CD4-positive, alpha-beta T cell treated with Interleukin-6 for 4 hours (primary cell): ENCODE data around the gene GOLT1A.

ENCODE experiments used
- DNase-seq: peaks from one replicate; pipeline ENCODE4 v3.0.0-alpha.2; 2020; ENCODE audit warnings: mixed read lengths

The GOLT1A gene

GRCh38 chr1:204216880-204217647 is 3.3 kb upstream of the GOLT1A start:
- DNase-seq: no peak

DNA sequence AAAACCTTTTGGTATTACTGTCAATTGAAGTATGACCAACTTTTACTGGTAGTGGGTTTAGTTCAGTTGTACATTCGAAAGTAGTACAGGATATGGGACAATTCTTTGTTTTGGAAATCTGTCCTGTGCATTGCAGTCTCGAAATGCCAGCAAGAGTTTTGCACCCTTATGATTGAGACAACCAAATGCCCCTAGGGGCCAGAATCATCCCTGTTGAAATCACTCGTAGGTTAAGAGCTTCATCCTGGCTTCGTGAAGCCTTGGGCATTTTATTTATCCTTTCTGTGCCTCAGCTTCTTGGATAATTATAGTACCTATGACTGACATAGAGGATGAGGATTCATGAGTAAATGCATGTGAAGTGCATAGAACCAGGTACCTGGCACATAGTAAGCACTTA is 2.4 kb upstream of the GOLT1A start:
- no peak for DNase-seq

DNA sequence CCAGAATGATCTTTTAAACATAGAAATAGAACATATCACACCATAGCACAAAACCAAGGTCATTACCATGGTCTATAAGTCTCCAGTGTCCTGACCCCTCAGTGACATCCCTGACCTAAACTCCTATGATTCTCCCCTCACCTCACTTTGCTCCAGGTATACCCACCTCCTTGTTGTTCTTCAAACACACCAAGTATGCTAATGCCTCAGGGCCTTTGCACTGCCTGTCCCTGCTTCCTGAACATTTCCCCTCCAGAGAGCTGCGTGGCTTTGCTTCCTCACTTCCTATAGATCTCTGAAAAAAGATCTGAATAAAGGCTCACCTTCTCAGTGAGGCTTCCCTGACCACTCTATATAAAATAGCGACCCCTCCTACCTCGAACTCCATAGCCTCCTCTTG is 1.1 kb downstream of the GOLT1A start:
- DNase-seq: no peak

DNA sequence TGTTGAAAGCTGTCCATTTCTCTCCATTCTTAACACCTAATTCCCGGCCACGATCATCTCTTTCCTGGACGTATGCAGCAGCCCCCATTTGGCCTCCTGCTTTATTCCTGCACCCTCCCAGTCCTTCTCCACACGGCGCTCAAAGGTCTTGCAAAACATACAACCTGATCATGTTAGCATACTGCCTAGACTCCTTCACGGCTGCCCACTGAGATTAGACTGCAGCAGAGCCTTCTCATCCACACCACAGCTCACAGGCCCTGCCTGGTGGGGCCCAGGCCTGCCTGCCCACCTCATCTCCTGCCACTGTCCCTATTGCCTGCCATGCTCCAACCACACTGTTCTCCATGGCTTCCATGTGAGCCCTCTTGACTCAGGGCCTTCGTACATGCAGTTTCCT is 2.7 kb downstream of the GOLT1A start:
- no peak for DNase-seq

GRCh38 chr1:204207136-204207616 is 6.6 kb downstream of the GOLT1A start:
- peak; percentile 77 for DNase-seq

DNA sequence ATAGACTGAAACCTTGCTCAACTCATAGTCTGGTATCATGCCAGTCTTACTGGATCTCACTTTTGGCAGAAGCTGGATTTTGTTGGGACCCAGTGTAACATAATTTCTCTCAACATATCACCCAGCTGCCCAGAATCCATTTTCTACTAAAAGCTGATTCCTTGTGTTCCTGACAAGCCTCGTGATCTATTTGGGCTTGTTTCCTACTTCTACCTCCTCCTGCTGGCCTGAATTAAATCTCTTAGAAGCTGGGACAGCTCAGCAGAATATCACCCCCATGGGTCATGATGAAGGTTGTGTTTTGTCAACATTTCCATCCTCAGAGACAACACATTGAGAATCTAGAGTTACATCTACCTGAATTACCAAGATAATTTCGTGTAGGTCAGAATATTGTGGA is 7.7 kb downstream of the GOLT1A start:
- no peak for DNase-seq

GRCh38 chr1:204205486-204205885 is 8.3 kb downstream of the GOLT1A start:
- DNase-seq: no peak

DNA sequence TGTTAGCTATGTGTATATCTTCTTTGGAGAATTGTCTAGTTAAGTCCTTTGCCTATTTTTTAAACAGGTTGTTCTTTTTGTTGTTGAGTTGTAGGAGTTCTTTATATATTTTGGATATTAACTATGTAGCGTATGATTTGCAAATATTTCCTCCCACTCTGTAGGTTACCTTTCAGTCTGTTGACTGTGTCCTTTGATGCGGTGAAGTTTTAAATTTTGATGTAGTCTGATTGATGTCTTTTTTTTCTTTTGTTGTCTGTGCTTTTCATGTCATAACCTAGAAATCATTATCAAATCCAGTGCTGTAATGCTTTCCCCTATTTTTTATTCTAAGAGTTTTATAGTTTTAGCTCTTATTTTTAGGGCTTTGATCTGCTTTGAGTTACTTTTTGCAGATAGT is 8.8 kb downstream of the GOLT1A start:
- no peak for DNase-seq

DNA sequence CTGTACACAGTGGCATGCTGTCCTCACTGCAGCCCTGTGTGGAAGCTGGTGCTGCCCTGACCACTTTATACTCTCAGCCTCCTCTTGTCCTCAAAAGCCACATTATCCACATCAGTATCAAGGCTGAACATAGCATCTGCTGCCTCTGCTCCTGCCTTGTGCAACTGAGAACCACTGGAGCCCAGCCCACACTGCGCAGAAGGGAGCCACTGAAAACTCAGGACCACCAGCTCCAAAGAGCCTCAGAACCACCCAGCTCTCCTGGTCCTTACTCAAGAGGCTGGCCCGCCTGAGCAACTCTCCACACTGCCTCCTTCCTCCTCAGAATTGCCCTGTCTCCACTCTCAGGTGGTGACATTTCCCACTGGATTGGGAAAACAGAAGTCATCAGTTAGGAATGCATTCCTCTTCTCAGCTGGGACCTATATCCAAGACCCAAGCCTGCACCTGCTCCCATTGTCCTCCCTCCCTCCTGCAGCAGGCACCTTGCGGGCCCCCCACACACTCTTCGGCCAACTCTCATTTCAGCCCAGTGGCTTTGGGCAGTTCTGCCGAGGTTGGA is 10.5 kb downstream of the GOLT1A start:
- DNase-seq: no peak

- no peak for DNase-seq
Observed at GRCh38 chr1:204202481-204202880, 11.3 kb downstream of the GOLT1A start.

DNA sequence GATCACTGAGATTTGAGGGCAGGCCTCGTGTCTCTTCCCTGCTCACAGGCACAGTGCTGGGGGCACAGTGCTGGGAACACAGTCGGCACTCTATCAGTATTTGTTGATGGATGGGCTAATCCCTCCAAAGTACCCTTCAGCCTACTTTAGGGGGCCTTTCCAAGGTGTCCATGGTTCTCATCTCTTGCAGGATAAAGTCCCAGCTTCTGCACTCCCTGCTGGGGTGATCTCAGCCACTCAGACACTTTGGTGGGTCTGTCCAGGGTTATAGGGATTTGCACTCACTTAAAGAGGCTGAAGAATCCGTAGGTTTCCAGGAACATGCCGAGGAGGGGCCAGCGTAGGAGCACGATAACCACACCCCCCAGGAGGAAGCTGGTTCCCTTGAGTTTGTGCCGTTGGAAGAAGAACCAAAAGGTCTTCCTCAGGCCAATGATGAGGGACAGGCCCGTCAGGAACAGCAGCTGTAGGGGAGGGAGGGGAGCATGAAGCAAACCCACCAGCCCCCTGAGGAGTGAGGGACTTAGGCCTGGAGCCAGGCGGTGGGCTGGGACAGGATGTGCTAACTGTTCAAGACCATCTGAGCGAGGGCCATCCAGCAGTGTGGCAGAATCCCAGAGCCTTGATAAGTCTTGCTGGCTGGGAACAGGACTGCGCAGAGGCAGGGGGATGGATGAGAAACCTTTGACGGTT is 12.3 kb downstream of the GOLT1A start:
- DNase-seq: no peak

- no peak for DNase-seq
Observed at GRCh38 chr1:204199579-204199978, 14.2 kb downstream of the GOLT1A start.

DNA sequence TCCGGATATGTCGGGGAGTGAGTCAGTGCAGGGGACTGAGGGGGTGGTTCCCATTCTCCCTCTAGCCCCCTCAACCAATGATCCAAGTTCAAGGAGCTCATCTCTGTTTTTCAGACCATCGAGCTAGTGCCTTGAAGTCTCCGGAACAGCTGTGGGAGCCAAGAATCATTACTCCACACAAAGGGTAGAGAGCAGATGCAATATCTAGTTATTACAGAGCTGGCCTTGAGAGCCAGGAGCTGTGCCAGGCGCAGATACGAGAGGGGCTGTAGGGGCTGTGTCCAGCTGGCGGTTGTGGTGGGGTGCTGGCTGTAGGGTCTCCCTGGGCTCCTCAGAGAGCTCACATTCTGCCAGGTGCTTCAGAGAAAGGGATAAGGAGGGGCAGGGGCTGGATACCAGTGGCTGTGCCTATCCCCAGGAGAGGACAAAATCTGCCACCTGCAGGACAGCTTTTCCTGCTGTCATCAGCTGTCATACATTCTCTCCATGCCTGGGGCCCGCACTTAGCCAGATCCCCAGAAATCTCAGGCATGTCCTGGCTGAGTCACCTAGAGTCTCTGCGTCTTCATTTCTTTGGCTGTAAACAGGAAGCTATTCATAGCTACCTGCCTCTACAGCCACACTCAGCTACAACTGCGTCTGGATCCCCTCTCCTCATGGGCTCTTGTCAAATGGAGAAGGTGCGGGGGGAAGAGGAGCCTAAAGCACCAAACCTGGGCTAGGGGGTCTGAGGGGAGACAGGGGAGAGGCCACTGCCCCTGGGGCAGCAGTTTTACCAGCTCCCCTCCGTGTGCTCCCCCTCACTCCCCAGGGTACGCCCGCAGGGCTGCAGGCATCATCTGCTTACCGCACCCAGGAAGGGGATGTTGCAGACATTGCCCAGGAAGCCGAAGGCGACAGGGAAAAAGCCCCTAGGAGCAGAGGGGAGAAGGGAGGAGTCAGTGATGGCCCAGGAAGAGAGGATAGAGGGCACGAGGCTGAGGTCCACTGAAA is 15.1 kb downstream of the GOLT1A start:
- no peak for DNase-seq

DNA sequence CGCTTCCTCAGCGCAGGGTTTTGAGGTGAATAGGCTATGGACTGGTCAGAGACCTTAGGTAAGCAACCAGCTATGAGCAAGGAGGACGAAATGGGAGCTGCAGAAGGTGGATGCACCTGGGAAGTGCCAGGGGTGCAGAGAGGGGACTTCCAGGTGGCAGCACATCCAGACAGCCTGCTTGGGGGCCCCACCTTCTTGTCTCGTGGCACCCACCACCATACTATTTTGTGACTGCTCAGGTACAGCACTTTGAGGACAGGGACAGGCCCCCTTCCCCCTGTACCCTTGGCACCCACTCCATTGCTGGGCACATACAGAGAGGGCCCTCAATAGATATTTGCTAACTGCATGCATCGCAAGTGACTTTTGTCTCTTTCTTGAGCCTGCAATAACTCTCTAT is 16.7 kb downstream of the GOLT1A start:
- DNase-seq: no peak

- DNase-seq: no peak
Observed at GRCh38 chr1:204196068-204196795, 17.6 kb downstream of the GOLT1A start, which contains the start of gene KISS1. Gene KISS1, minus strand, starts transcription at chr1:204196491. Its CDS starts 3,615 bp downstream, at chr1:204192876.

GRCh38 chr1:204194771-204195170 is 19.0 kb downstream of the GOLT1A start:
- DNase-seq: no peak

DNA sequence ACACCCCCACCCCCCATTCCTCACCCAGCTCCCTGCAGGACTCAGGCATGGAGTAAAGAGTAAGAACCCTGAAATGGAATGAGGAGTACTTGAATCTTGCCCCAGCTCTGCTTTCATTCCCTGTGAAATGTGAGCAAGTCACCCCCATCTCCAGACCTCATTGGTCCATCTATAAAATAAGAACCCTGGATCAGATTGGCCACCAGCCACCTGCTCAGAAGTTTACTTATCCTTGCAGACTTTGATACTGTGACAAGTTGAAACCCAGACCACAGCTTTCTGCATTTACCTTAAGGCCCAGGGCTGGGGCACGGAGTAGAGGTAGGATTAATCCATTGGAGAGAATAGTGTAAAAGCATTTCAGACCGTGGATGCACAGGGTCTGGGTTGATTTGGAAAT is 19.7 kb downstream of the GOLT1A start:
- no peak for DNase-seq

- DNase-seq: no peak
Observed at GRCh38 chr1:204192589-204193352, 21.0 kb downstream of the GOLT1A start.

DNA sequence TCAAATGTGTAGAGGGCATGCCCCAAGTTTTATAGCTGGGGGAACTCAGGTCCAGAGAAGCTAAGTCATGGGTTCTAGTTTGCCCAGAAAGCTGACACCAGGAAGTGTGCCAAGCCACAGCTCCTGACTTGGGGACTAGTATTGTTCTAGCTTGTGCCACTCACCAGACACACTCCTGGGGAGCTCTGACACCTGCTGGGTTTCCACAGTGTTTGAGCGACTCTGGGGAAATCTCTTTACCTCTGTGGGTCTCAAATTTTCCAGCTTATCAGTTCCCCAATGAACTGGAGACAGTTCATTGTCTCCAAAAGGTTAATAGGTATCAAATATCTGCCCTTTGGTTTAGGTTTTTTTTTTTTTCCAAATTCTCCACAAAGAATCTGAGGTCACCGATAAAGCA is 21.7 kb downstream of the GOLT1A start:
- DNase-seq: no peak

DNA sequence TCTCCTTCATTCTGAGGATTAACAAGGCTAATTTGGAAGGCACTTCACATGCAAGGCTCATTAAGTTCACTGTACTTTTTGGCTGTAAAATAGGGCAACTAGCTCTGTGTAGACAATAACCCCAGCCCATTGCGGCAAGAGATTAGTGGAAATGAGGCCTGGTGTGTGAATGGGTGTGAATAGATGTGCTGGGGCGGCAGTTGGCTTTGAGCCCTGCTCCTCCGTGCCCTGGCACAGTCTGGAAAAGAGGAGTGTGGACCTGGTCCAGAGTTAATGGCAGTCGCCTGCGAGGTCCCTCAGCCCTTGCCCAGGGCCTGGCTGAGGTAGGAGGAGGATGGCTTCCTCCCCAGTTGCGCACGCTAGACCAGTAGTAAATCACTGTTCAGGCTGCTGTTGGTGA is 22.3 kb downstream of the GOLT1A start:
- no peak for DNase-seq
